Activated CD8-positive, alpha-beta memory T cell treated with anti-CD3 and anti-CD28 coated beads for 24 hours (primary cell): Measurements from ENCODE around the gene MGAT4B.

ENCODE experiments used
- DNase-seq: peaks from one replicate; pipeline ENCODE4 v3.0.0-alpha.2; 2020

The MGAT4B gene

DNA sequence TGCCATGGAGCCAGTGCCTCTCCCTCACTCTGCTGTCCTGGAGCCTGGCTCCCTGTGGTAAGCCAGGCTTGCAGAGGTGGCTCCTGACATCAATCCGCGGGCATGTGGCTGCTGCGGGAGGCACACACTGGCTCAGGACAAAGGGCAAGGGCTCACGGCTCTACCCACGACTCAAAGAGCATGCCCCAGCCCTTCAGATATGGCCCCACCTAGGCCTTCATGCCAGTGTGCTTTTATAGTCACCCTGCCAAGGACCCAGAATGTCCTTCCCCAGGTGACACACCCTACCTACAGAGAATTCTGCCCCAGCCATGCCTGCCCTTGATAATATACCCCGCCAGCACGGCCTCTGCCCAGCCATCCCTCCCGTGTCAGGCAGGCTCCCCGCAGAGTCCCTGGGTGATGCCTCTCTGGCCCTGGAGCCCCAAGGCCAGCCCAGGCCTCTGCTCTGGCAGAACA is 1.6 kb downstream of the MGAT4B start:
- no peak for DNase-seq

DNA sequence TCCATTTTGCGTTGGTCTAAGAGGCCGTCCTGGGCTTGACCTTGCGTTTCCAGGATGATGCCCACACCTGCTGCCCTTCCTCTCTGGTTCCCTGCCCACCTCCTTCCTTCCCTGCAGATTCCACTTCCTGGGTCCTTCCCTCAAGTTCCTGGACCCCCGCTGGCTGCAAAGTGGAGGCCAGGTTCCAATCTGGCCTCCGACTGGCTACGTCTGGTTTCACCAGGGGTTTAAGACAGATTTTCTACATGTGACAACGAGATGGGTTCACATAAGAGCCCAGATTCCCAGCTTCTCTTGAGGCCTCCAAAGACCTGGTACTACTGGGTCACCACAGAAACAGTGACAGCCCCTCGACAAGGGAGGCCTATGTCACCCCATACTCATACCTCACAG is 2.1 kb downstream of the MGAT4B start:
- no peak for DNase-seq

DNA sequence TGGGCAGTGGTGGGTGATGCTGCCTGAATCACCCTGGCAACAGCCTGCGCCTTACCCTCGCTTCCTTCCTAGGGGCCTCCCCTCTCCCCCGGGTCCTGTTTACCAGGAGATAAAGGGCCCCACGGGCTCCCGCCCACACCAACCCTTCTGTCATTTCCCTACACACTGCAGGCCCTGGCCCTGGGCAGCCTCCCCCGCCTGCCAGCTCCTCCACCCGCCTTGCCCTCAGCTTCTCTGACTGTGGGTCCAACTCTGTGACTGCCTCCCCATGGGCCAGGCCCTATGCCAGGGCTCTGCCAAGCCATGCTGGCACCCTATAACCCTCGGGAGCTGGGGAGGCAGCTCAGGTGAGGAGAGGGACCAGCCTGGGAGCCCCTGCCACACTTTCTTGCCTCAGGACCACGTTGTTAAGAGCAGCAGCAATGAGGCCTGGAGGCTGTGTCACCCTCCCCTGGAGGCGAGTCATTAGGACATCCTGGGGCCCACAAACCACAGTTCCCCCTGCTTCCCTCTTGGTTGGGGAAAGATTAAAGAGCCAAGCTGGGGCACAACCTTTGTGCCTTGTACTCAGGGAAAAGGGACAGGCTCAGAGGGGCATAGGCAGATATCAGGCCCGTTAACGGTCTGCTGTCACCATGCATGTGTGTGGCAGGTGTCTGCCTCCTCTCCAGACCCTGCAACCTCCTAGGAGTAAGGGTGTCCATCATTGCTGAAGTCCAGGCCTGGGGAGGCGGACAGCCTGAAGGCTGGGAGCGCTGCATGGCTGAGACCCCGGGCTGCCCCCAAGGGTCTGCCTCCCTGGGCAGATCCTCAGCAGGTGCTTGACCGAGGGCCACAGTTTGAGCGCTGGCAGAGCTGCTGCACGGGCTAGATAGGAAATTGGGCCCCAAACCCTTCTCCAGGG is 2.8 kb downstream of the MGAT4B start:
- DNase-seq: peak; percentile 81

DNA sequence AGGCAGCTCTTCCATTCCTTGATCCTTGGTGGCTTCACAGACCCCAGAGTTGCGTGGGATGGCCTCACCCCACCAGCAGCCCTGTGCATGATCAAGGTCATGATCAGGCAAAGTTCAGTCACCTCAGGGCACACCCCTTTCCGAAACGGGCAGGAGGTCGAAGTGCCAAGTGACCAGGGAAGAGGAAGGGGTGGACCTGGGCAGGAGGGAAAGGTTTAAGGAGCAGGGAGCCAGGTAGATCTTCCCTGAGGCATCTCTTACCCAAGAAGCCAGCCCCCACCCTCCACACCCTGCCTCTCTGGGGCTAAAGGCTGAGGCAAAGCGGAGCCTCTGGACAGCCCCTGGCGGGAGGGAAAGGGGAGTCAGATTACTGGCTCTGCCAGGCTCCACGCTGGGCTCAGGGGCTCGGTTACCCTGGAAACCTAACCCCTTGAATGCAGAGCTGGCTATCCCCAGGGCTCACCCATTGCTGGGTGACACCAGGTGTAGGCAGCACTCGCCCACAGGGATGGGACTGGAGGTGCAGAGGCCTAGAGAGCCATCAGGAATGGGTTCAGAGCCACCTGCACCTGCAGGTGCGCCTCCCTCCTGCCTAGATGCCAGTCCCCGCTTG is 3.6 kb downstream of the MGAT4B start:
- no peak for DNase-seq

DNA sequence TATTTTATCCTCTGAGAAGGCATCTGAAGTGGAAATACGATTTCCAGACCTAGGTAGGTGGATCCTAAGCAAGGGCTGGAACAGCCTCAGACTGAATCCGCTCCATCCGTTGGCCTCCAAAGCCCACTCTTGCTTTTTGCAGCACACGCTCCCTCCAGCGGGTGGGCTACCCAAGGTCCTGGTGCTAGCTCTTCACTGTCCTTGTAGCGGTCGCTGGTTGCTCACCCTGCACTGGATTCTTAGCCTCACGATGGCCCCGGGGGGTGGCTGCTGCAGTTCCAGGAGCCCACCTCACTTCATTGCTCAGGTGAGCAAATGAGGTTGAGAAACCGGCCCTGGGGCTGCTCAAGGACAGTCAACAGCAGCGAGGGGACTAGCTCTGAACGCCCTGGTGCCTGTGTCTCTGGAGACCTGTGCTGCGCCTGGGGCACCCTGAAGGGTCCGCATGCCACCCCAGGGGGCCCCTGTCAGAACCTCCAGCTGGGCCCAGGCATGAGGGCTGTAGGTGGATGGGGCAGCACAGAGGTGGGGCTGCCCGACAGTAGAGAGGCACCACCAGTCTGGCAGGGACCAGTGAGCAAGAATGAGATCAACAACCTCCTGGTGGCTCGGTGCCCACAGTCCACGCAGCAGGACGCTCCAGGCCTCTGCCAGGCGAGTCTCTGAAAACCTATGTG is 4.3 kb downstream of the MGAT4B start:
- DNase-seq: no peak

DNA sequence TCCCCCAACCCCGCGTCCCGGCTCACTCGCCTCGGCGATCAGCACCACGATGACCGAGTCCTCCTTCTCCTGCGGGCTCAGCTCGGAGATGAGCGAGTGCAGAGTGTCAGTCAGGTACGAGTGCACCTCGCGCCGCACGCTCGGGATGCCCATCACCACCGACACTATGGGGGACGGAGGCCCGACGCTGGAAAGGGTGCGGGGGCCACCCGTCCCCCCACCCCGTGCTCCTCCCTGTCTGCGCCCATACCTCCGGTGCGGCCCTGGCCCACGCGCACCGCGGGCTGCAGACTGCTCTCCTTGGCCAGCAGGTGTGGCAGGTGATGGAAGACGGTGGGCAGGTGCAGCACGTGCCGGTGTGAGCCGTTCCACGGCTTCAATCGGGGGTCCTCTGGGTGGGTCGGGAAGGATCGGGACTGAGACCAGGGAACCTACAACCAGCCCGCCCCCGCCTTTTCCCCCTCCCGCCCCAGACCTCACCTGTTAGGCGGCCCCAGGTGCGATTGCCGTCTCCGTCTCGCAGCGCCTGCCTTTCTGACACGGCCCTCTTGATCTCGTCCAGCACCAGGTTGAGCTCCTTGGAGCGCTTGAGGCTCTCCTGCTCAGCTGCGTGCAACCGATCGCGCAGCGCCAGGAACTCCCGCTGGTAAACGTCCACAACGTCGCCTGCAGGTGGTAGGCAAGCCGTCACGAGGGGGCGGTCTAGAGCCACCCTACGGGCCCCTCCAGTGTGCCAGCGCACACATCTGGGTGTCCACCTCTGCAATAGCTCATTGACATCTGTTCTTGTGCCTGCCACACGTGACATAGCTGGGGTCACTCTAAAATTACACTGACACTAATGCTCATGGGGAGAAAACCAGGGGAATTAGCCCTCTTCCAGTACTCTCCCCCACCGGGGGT is 5.1 kb downstream of the MGAT4B start:
- DNase-seq: peak; percentile 92

DNA sequence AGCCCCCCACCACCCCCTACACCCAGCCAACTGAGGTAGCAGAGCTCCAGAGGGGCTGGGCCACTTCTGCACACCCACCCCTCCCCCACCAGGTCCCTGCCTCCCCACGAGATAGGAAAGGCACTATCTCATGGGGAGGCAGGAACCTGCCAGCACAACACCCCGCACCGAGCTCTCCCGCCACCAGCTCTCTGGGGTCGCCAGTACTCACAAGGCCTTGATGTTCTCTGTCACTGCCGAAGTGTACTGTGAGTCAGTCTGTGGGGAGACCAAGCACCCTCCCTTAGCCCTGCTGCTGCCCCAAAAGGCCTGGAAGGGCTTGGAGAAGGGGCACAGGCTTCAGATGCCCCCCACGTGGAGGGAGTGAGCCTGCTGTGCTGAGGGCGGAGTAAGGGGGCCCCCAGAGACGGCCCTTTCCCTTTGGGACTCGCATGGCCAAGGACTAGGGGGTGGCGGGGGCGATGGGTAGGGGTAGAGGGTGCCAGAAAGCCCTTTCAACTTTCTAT is 5.9 kb downstream of the MGAT4B start:
- no peak for DNase-seq

DNA sequence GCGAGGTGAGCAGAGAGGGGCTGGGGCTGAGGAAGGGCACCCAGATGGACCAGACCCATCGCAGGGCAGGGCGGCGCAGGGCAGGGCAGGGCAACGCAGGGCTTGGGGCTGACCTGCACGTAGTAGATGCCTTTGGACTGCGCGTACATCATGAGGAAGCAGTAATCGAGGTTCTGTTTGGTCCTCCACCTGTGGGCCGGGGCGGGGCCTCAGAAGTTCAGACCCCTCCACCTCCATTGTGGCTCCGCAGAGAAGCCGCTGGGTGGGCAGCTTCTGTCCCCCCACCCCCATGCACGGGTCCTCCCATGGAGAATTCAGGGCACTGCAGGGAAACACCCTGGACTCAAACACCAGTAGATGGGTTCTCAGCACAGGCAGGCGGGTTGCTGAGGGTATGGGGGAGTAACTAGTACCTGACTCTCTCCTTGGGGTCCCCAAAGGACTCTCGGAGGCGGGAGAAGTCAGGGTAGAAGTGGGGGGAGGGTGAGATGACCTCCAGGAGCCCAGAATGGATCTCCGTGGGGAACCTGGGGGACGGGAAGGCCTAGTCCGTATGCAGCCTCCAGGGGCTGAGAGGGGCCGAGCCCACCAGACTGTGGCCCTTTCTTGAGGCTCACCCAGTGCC is 6.5 kb downstream of the MGAT4B start:
- DNase-seq: no peak

DNA sequence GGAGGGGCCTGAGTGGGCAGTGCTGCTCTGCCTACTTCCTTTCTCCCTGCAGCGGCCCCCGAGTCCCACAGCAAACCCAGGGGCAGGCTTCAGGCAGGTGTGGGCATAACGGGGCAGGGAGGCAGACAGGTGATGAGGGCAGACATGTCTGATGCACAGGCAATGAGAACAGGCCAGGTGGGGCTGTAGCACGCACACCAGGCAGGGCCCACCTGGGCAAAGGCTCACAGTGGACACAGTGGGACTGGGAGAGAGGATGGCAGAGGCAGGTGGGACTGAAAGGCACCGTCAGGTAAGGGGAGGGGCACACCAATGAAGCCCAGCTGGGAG is 7.1 kb downstream of the MGAT4B start:
- no peak for DNase-seq

DNA sequence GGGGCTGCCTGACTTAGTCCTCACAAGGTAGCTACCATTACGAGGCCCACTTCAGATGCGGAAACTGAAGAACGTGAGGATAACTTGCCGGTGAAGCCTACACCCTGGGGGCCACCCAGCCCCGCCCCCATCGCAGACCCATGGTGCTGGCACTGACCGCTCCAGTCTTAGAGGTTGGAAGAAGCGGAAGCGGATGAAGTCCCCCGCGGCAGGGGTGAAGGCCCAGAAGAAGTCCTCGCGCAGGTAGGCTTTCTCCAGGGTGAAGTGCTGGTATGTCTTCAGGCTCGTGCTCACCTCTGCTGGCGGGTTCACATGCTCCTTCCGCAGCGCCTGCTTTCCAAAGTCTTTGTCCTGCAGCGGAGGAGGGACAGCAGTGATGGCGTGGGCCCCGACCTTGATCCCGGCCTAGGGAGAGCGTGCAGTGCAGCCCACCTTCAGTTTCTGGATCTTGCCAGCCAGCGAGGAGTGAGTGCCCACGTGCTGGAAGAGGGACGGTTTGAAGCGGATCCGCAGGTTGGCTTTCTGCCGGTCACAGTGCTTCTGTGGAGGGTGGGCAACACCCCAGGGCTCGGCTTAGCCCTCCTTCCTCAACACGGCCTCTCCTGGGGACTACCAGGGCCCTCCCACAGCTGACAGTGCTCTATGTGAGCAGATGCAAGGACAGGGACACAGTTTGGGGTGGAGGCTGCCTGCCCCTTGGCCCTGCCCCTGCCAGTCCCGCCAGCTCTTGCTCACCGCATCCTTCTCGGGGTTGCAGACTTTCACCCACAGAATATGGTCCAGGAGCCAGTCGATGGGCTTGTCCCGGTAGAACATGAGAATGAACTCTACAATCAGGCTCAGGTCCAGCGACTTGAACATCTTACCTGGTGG is 7.7 kb downstream of the MGAT4B start:
- no peak for DNase-seq

DNA sequence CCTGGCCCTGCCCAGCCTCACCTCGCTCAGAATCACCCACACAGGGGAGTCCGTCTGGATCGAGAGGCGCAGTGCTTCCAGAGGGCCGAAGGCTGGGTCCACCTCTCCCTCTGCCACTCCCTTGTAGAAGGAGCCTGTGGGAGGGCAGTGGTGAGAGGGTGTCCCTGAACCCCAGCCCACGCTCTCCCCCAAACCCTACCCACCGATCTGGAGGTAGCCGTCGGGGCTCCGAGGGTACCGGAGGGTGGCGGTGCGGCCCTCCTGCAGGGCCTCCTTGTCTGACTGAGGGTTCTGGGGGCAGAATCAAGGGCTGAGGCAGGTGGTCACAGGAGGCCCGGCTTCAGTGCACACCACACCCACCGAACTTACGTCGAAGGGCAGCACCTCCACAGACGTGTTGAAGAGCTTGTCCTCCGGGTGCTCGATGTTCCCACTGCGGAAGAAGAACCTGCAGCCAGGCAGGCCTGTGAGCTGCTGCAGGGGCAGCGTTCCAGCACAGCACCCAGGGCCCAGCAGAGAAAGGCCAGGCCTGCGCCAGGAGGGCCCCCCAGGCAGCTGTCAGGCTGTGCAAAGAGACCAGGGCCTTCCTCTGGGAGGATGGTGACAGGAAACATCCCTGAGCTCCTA is 8.4 kb downstream of the MGAT4B start:
- DNase-seq: no peak

DNA sequence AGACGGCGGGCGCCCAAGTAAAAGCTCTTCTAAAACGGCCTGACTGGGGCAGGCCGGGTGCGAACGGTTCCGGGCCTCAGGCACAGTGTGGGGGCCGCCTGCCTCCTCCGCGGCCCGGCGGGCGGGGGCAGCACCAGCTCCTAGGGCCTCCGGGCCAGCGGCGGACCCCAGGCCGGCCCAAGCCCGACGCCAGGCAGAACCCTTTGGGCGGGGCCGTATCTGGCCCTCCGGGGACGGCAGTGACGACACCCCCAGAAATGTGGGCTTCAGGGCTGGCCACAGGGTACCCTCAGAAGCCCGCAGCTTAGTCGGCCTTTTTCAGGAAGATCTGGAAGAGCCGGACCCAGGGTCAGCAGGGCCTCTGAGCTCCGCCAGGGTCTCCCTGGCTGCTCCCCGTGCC is 8.9 kb downstream of the MGAT4B start:
- DNase-seq: no peak

DNA sequence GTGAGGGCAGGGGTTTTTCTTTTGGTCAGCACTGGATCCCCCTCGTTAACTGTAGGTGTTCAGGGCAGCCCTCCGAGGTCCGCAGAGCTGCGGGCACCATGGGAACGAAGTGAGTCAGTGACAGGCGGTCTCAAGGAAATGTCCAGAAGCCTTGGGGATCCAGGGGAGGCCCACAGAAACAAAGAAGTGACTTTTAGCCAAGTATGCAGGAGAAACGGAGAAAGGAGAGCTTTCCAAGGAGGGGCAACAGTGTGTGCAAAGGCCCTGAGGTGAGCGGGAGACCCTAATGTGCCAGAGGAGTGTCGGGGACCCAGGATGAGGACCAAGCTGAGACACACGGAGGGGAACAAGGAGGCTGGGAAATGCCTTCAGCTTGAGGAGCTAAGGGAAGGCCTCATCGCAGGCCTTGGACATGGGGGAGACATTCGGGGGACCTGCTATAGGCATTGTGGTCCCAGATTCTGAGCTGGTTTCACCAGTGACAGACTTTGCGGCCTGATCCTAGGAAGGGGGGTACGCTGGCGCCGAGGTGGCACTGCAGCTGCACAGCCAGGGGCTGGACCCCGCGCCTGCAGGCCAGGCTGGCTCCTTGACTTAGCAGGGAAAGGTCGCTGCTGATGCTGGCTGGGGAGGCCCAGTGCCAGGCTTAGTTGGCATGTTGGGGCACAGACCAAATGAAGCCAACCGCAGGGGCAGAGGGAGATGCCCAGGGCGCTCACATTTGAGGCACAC is 9.6 kb downstream of the MGAT4B start:
- DNase-seq: no peak

DNA sequence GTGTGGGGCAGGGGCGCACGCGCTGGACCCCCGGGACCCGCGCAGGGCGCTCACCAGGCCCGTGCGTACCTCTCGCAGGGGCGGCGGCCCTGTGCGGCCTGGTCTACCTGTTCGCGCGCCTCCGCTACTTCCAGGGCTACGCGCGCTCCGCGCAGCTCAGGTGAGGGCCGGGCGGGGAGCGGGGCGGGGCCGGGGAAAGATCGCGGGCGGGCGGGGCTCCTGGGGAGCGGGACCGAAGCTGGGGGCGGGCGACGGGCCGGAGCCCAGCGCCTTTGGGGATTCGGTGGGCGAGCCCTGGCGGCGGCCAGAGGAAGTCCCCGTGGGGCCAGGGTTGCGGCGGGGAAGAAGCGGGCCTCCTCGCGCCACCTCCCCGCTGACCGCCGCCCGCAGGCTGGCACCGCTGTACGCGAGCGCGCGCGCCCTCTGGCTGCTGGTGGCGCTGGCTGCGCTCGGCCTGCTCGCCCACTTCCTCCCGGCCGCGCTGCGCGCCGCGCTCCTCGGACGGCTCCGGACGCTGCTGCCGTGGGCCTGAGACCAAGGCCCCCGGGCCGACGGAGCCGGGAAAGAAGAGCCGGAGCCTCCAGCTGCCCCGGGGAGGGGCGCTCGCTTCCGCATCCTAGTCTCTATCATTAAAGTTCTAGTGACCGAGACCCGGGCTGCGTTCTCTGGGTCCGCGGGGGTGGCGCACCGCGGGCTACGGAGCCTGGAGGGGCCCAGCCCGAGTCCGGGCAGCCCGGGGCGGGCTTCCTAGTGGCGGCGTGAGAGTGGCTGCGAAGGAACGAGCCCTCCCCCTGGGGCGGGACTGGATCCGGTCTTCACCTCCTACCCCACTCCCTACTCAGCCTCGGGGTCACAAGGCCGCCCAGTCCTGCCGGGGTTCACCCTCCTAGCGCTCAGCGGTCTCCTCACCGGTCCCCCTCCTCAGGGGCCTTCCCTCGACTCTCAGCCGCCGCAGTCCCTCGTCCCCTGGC is 10.5 kb downstream of the MGAT4B start:
- peak; percentile 85 for DNase-seq

DNA sequence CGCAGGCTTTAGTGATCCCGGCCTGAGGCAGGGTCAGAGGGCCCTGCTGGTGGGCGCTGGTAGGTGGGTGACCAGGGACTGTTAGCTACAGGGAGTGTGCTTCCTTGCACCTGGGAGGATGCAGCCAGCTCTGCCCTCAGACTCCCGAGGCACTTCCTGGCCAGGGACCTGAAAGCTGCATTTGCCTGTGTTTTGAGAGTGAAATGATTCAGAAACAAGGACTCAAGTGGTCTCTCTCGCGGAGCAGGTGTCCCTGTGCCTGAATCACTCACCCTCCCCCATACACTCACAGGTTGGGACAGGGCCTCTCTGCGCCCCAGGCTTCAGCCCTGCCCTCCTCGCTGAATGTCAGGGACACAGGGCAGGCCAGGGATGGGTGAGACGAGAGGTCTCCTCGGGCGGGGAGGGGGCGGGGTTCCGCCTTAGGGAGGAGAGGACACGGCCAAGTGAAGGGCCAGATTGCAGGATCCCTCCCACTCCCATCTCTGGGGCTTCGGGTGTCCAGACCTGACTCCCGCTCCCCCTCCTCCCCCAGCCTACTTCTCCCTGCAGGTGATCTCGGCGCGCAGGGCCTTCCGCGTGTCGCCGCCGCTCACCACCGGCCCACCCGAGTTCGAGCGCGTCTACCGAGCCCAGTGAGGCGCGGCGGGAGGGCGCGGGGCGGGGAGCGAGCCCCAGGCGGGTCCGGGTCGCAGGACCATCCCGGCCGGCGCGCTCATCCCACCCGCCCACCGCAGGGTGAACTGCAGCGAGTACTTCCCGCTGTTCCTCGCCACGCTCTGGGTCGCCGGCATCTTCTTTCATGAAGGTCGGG is 11.4 kb downstream of the MGAT4B start:
- DNase-seq: peak; percentile 66

DNA sequence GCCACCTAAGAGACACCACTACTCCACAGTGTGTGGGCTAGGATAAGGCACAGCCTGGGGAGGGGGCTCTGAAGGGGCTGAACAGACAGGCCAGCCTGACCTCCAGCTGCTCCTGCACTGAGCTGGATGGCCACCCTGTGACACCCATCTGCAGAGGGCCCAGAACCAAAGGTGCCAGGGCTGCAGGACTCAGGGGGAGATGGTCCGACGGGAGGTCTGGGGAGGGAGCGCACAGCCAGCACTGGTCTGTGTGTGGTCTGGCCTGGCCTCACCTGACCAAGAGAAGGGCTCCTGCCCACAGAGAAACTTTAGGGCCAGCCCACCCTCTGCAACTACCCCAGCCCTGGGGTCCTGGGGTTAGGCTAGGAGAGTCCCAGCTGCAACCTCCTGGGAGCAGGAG is 12.1 kb downstream of the MGAT4B start:
- no peak for DNase-seq

DNA sequence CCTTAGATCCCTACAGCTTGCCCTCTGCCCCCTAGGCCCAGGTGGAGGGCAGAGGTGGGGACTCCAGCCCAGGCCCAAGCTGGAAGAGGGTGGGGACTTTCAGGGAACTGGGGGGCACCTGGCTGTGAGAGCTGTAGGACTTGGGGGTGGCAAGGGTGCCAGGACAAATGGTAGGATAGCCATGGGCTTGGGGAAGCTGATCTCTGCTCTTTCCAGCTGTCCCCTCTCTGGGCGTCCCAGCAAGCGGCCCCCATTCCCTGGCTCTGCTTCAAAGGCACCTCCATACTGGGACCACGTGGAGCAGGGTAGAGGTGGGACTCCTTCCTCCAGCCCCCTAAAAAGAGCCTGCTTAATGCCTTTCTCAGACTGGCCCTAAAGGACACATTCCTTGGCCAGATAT is 12.5 kb downstream of the MGAT4B start:
- DNase-seq: no peak
